Right atrium auricular region (tissue), 2 donors: ENCODE measurements around the gene DMRTA1. TPM values are rescaled to one million over a fixed set of nuclear protein-coding genes. Genes with fewer than 3 reads are reported as not detected.

Experiments used
- DNase-seq: peaks from one replicate; pipeline ENCODE4 v3.0.0-alpha.2; 2019; ENCODE audit warnings: low spot score
- H3K27ac ChIP-seq, 2 donors: fragments of 200-600 bp; sonication (generic); 1 replicate in 1 of 2; 2 replicates in 1 of 2; pipeline ENCODE4 v1.5.1; 2016 to 2019
- H3K27me3 ChIP-seq, 2 donors: fragments of 200-600 bp; sonication (generic); one replicate each; pipeline versions ENCODE4 v1.5.1 to v1.6.0; 2017 to 2019
- H3K36me3 ChIP-seq: fragments of 200-600 bp; sonication (generic); one replicate; pipeline ENCODE4 v1.5.1; 2016
- H3K4me1 ChIP-seq, 2 donors: fragments of 200-600 bp; sonication (generic); one replicate each; pipeline versions ENCODE4 v1.5.1 to v1.6.0; 2017 to 2019
- H3K4me3 ChIP-seq, 2 donors: fragments of 200-600 bp; sonication (generic); 1 replicate in 1 of 2; 2 replicates in 1 of 2; pipeline ENCODE4 v1.5.1; 2017 to 2019; ENCODE audit warnings: mild to moderate bottlenecking in 1 of 2, moderate library complexity in 1 of 2
- H3K9me3 ChIP-seq, 2 donors: fragments of 200-600 bp; sonication (generic); one replicate each; pipeline ENCODE4 v1.5.1; 2019
- CTCF ChIP-seq, 2 donors: fragments of 200-600 bp; sonication (generic); IDR thresholded peaks; one replicate each; pipeline ENCODE4 v1.5.1; 2019; ENCODE audit warnings: antibody characterized with exemption in 2 of 2
- total RNA-seq, 2 donors: library from RNA; depleted of rRNA; stranded (reverse); fragments of >200 nt; gene quantifications; one replicate each; pipeline ENCODE4 v1.1.0, GENCODE V29; 2016

The DMRTA1 gene
- total RNA-seq, 2 donors from 2014 or later, result 0.43 to 0.74 TPM

- TF ChIP-seq CTCF (IDR thresholded peaks at IDR 0.05), result no peak
- DNase-seq, result no peak
- Histone ChIP-seq H3K27me3 (no peaks in the 10 kb centered on the region), H3K4me1 (no peaks in the 10 kb centered on the region), H3K4me3 (no peak overlapping the region), H3K36me3 (no peaks in the 10 kb centered on the region), H3K27ac (no peak overlapping the region), H3K9me3 (peaks cover 0 to 3% of the 10 kb centered on the region in 2 donors)
Measured at GRCh38 chr9:22416692-22417060, 29.9 kb upstream of the DMRTA1 start.

- Histone ChIP-seq H3K4me1 (no peaks in the 10 kb centered on the region), H3K36me3 (no peaks in the 10 kb centered on the region), H3K4me3 (no peak overlapping the region), H3K27ac (no peak overlapping the region), H3K27me3 (no peaks in the 10 kb centered on the region), H3K9me3 (no peaks in the 10 kb centered on the region)
- TF ChIP-seq CTCF (IDR thresholded peaks at IDR 0.05), result no peak
- no peak for DNase-seq
Measured at GRCh38 chr9:22423566-22423965, 23.1 kb upstream of the DMRTA1 start.

GRCh38 chr9:22424616-22425015 lies 22.0 kb upstream of the DMRTA1 start:
- no peak for DNase-seq
- Histone ChIP-seq H3K9me3 (no peaks in the 10 kb centered on the region), H3K4me3 (no peak overlapping the region), H3K27ac (no peak overlapping the region), H3K27me3 (no peaks in the 10 kb centered on the region), H3K4me1 (no peaks in the 10 kb centered on the region), H3K36me3 (no peaks in the 10 kb centered on the region)
- TF ChIP-seq CTCF (IDR thresholded peaks at IDR 0.05), result no peak

- DNase-seq, result no peak
- Histone ChIP-seq H3K36me3 (no peaks in the 10 kb centered on the region), H3K4me1 (no peaks in the 10 kb centered on the region), H3K27ac (no peak overlapping the region), H3K27me3 (no peaks in the 10 kb centered on the region), H3K4me3 (no peak overlapping the region), H3K9me3 (no peaks in the 10 kb centered on the region)
- no peak for TF ChIP-seq CTCF (IDR thresholded peaks at IDR 0.05)
Measured at GRCh38 chr9:22425551-22425950, 21.1 kb upstream of the DMRTA1 start.

GRCh38 chr9:22427226-22427880 lies 19.3 kb upstream of the DMRTA1 start:
- H3K4me1 ChIP-seq, result no peaks in the 10 kb centered on the region

More at GRCh38 chr9:22427226-22427880, 19.3 kb upstream of the DMRTA1 start:
- Histone ChIP-seq H3K27me3 (no peaks in the 10 kb centered on the region), H3K4me3 (no peak overlapping the region), H3K9me3 (no peaks in the 10 kb centered on the region), H3K27ac (no peak overlapping the region), H3K36me3 (no peaks in the 10 kb centered on the region)
- TF ChIP-seq CTCF (IDR thresholded peaks at IDR 0.05), result no peak
- no peak for DNase-seq
